H54 (cell line): ENCODE results near the gene PTPN4.
"Not testable (repeated sequence)": the region's sequence is repeated elsewhere in the genome, so short reads cannot be mapped to it uniquely, and the experiment has no call there.

ENCODE experiments used
- DNase-seq: peaks from one replicate; pipeline ENCODE4 v3.0.0; 2011; ENCODE audit warnings: low spot score, mixed read lengths; ENCODE audit not compliant: insufficient read length
- FAIRE-seq: peaks from 3 replicates; lab custom pipeline; 2011; peaks lifted over from hg19 to GRCh38; lab: Jason Lieb, UNC
- POLR2A ChIP-seq: IDR thresholded peaks from 2 replicates; pipeline ENCODE4 v1.6.1; 2011; ENCODE audit warnings: low read depth, mild to moderate bottlenecking, low read length

The PTPN4 gene

DNA sequence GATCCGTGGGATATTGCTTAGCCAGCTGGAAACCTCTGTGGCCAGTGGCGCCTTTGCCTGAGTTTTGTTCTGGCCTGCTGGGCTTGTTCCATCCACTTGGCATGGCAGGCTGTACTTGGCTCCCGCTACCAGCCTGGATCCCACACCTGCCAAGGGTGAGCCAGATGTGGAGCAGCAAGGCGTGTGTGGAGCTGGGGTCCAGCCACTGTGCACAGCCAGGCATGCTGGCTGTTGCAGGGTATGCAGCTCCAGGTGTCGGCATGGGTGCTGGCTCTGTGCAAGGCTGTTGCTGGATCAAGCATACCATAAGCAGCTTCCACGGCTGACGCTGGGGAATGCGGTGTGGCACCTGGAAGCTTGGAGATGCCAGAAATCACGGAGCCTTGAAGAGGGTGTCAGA lies 34.5 kb downstream of the PTPN4 start:
- FAIRE-seq: no peak
- no peak for DNase-seq
- no peak for TF ChIP-seq POLR2A

GRCh38 chr2:119795309-119796303 lies 35.9 kb downstream of the PTPN4 start:
- no peak for TF ChIP-seq POLR2A
- no peak for DNase-seq
- no peak for FAIRE-seq

DNA sequence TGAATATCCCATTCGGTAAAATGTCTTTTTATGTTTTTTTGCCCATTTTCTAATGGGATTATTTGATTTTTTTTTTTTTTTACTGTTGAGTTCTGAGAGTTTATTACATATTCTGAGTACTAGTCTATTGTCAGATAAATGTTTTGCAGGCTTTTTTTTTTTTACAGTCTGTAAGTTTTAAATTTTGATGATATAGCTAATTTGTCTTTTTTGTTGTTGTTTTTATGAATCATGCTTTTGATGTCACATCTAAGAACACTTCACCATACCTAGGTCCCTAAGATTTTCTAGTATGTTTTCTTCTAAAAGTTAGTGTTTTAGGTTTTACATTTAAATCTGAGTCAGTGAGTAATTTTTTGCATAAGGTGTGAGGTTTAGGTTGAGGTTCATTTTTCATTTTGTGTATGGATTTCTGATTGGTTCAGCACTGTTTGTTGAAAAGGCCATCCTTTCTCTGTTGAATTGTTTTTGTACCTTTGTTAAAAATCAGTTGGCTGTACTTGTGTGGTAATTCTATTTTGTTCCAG lies 40.7 kb downstream of the PTPN4 start:
- DNase-seq (no peak), FAIRE-seq (peak; percentile 65)
- no peak for TF ChIP-seq POLR2A

DNA sequence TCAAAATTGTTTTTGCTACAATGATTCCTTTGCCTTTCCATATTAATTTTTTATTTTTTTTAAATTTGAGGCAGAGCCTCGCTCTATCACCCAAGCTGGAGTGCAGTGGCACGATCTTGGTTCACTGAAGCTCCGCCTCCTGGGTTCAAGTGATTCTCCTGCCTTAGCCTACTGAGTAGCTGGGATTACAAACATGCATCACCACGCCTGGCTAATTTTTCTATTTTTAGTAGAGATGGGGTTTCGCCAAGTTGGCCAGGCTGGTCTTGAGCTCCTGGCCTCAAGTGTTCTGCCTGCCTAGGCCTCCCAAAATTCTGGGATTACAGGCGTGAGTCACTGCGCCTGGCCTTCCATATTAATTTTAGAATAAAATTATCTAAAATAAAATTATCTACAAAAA lies 41.3 kb downstream of the PTPN4 start:
- TF ChIP-seq POLR2A: no peak
- FAIRE-seq (no peak), DNase-seq (no peak)

- not testable (repeated sequence) for FAIRE-seq, DNase-seq
These were observed 42.3 kb downstream of the PTPN4 start for GRCh38 chr2:119801989-119802388.

GRCh38 chr2:119803101-119803500 lies 43.4 kb downstream of the PTPN4 start:
- no peak for TF ChIP-seq POLR2A
- DNase-seq (no peak), FAIRE-seq (no peak)

DNA sequence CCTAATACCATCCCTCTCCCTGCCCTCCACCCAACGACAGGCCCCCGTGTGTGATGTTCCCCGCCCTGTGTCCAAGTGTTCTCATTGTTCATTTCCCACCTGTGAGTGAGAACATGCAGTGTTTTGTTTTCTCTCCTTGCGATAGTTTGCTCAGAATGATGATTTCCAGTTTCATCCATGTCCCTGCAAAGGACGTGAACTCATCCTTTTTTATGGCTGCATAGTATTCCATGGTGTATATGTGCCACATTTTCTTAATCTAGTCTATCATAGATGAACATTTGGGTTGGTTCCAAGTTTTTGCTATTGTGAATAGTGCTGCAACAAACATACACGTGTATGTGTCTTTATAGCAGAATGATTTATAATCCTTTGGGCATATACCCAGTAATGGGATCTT lies 44.7 kb downstream of the PTPN4 start:
- FAIRE-seq, DNase-seq: not testable (repeated sequence)

- DNase-seq (no peak), FAIRE-seq (no peak)
- no peak for TF ChIP-seq POLR2A
These were observed 48.9 kb downstream of the PTPN4 start for GRCh38 chr2:119808516-119809147.

GRCh38 chr2:119809339-119810048 lies 49.8 kb downstream of the PTPN4 start:
- DNase-seq: no peak
- no peak for FAIRE-seq
- no peak for TF ChIP-seq POLR2A

DNA sequence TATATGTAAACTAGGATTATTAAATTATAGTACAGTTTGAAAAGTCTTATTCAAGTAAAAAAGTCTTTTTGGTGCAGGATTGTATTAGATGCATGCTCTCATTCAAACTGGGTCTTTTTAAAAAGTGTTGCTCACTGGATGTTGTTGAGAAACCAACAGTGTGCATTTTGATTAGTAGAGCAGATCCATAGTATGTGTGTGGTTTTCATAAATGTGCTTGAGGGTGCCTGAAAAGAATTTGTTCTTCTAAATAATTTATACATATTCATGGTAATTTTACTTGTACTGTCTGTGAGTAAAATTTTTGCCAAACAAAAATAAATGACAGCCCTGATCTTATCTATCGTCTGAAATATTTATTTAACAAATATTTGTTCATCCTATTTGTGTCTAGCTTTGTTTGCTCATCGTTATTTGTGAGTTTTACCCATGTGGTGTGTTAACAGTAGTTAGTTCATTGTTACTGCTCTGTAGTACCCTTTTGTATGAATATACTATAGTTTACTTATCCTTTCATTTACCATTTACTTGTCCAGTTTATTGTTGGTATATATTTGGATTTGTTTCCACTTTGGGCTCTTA lies 50.4 kb downstream of the PTPN4 start:
- FAIRE-seq: no peak
- no peak for TF ChIP-seq POLR2A
- no peak for DNase-seq

DNA sequence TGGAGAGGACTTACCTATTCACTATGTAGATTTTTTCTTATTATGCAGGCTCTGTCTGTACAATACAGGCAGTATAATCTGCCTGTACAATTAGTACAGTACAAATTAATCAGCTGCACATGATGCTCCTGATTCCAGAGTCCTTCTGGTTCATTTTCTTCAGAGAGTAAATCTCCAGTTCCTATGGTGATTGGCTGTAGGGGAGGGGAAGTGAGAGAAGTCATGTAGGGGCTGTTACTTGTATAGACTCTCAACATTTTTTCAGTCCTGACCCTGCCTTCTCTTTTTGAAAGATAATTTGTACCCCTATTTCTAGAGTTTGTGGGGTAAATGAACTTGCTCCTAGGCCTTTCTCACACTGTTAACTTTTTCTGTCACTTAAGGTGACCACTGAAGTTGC lies 54.5 kb downstream of the PTPN4 start:
- FAIRE-seq: no peak
- no peak for TF ChIP-seq POLR2A
- DNase-seq: no peak

DNA sequence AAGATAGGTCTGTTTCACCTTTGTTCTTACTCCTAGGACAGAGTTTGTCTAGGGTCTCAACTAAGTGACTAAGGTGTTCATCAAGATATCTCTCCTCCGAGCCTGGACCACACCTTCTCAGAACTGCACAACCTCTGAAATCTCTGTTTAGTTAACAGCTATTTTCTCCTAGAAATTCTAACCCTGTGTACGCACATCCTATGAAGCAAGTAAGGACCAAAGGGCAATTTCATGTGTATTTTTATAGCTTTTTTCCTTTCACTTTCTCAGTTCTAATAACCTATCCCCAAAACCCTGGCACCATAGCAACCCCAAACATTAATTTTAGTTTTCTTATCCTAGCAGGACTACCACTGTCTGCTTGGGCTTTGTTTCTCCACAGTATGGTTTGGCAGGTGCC lies 59.1 kb downstream of the PTPN4 start:
- no peak for DNase-seq
- FAIRE-seq: no peak
- no peak for TF ChIP-seq POLR2A

DNA sequence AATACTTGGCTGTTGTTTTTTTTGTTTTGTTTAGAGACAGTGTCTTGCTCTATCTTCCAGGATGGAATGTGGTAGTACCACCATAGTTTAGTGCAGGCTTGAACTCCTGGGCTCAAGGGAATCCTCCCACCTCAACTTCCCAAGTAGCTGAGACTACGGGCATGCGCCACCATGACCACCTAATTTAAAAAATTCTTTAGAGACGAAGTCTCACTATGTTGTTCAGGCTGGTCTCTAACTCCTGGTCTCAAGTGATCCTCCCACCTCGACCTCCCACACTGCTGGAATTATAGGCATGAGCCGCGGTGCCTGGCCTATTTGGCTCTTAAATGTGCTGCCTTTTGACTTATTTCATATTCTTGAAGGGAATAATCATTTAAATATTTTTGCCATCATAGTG lies 60.1 kb downstream of the PTPN4 start:
- TF ChIP-seq POLR2A: no peak
- DNase-seq (no peak), FAIRE-seq (no peak)

GRCh38 chr2:119820275-119820674 lies 60.6 kb downstream of the PTPN4 start:
- peak; percentile 94 for FAIRE-seq

More at GRCh38 chr2:119820275-119820674, 60.6 kb downstream of the PTPN4 start:
- peak; percentile 12 for DNase-seq
- TF ChIP-seq POLR2A: no peak
